ENCODE measurements around the gene YTHDF2. TPM values are rescaled to one million over a fixed set of nuclear protein-coding genes. Genes with fewer than 3 reads are reported as not detected.

The YTHDF2 gene
- total RNA-seq, 1 experiment from 2014 or later: 116 TPM

Other genes with a start within 250 kb of the YTHDF2 start
- gene RCC1, start 230.9 kb upstream of the YTHDF2 start, total RNA-seq (2014; rRNA removed; shearing (Covaris generic)): 70.1 and 70.2 TPM in 2 replicates
- gene TRNAU1AP, start 183.9 kb upstream of the YTHDF2 start, total RNA-seq (2014; rRNA removed; shearing (Covaris generic)): 24.7 and 28.4 TPM in 2 replicates
- gene RAB42, start 144.7 kb upstream of the YTHDF2 start, total RNA-seq (2014; rRNA removed; shearing (Covaris generic)): not detected in 2 replicates
- 36.5 and 39.6 TPM in 2 replicates for gene TAF12, start 93.9 kb upstream of the YTHDF2 start, total RNA-seq (2014; rRNA removed; shearing (Covaris generic))
- gene RNU11, start 88.3 kb upstream of the YTHDF2 start, total RNA-seq (2014; rRNA removed; shearing (Covaris generic)): not detected in 2 replicates
- 10.0 and 10.6 TPM in 2 replicates for gene GMEB1, start 68.2 kb upstream of the YTHDF2 start, total RNA-seq (2014; rRNA removed; shearing (Covaris generic))
- gene OPRD1, start 75.2 kb downstream of the YTHDF2 start, total RNA-seq (2014; rRNA removed; shearing (Covaris generic)): 58.0 and 60.2 TPM in 2 replicates
- gene EPB41, start 177.6 kb downstream of the YTHDF2 start, total RNA-seq (2014; rRNA removed; shearing (Covaris generic)): 67.1 and 68.9 TPM in 2 replicates